Endothelial cell of umbilical vein (primary cell): ENCODE data around the gene KCNH1. TPM values are rescaled to one million over a fixed set of nuclear protein-coding genes. Genes with fewer than 3 reads are reported as not detected.

Experiments
- BruUV-seq: library from RNA; stranded (reverse); fragments of 400-500 nt; replicated peaks from 2 replicates; lab custom pipeline; 2021; lab: Mats Ljungman, UMichigan
- CTCF ChIA-PET: fragments of 300-600, 350-600 bp; sonication (Branson Sonifier 250); formaldehyde crosslinking; loops from one replicate; lab custom pipeline; 2021; ENCODE audit warnings: antibody characterized with exemption, inconsistent platforms; lab: Charles Lee
- POLR2A ChIA-PET: fragments of 300-600, 350-600 bp; sonication (Branson Sonifier 250); formaldehyde crosslinking; loops from one replicate; lab custom pipeline; 2021; ENCODE audit warnings: antibody characterized with exemption, inconsistent platforms; lab: Charles Lee
- DNase-seq: peaks from one replicate; pipeline ENCODE4 v3.0.0-alpha.2; 2011; ENCODE audit warnings: low read depth, low spot score
- FAIRE-seq: peaks from 2 replicates; lab custom pipeline; 2011; peaks lifted over from hg19 to GRCh38; lab: Jason Lieb, UNC
- H2AFZ ChIP-seq: 2 replicates; pipeline ENCODE4 v1.6.0; 2012; ENCODE audit warnings: low read depth, low read length, control low read depth, inconsistent platforms
- H3K27ac ChIP-seq: 2 replicates; pipeline ENCODE4 v1.5.1; 2011; ENCODE audit warnings: low read depth, mild to moderate bottlenecking, control low read depth, low read length, moderate library complexity; ENCODE audit not compliant: insufficient read depth
- H3K27me3 ChIP-seq, 2 experiments: 2 replicates each; pipeline versions ENCODE4 v1.6.0 to v1.6.1; 2011; ENCODE audit warnings: low read length in 2 of 2, mixed read lengths in 1 of 2; ENCODE audit not compliant: control insufficient read depth in 2 of 2, insufficient read depth in 2 of 2
- H3K36me3 ChIP-seq, 2 experiments: 2 replicates in 1 of 2; 3 replicates in 1 of 2; pipeline ENCODE4 v1.5.1; 2011; ENCODE audit warnings: low read length in 2 of 2, mild to moderate bottlenecking in 1 of 2, moderate library complexity in 1 of 2; ENCODE audit not compliant: control insufficient read depth in 2 of 2, insufficient read depth in 2 of 2; ENCODE audit errors: extremely low read depth in 1 of 2
- H3K4me1 ChIP-seq: 3 replicates; pipeline ENCODE4 v1.5.1; 2011; ENCODE audit warnings: mild to moderate bottlenecking, low read length; ENCODE audit not compliant: control insufficient read depth, insufficient read depth; ENCODE audit errors: extremely low read depth
- H3K4me2 ChIP-seq: 2 replicates; pipeline ENCODE4 v1.6.1; 2011; ENCODE audit warnings: low read length, control low read depth, mixed read lengths; ENCODE audit not compliant: insufficient read depth
- H3K4me3 ChIP-seq, 3 experiments: fragments of 200-600 bp in 1 of 3; sonication (generic), shearing (Covaris generic) in 1 of 3; replicated peaks in 1 of 3; 2 replicates each; pipeline ENCODE4 v1.5.1; 2011 to 2016; ENCODE audit warnings: control low read depth in 3 of 3, low read length in 3 of 3, mild to moderate bottlenecking in 2 of 3, inconsistent platforms in 1 of 3, low read depth in 1 of 3, moderate library complexity in 1 of 3; ENCODE audit not compliant: insufficient read depth in 1 of 3
- H3K79me2 ChIP-seq: 2 replicates; pipeline ENCODE4 v1.6.0; 2012; ENCODE audit warnings: low read length, inconsistent platforms; ENCODE audit not compliant: control insufficient read depth, insufficient read depth
- H3K9ac ChIP-seq: replicated peaks from 2 replicates; pipeline ENCODE3; 2011; ENCODE audit warnings: low read length, control low read depth; ENCODE audit not compliant: insufficient read depth; ENCODE audit errors: extremely low read depth
- H3K9me1 ChIP-seq: replicated peaks from 3 replicates; pipeline ENCODE4 v1.6.0; 2011; ENCODE audit warnings: mild to moderate bottlenecking, low read length; ENCODE audit not compliant: control insufficient read depth, insufficient read depth; ENCODE audit errors: extremely low read depth
- H3K9me3 ChIP-seq: replicated peaks from 2 replicates; pipeline ENCODE4 v1.5.1; 2012; ENCODE audit warnings: low read length, inconsistent platforms; ENCODE audit not compliant: control insufficient read depth, insufficient read depth
- H4K20me1 ChIP-seq: replicated peaks from 2 replicates; pipeline ENCODE3; 2011; ENCODE audit warnings: mild to moderate bottlenecking, low read length; ENCODE audit not compliant: control insufficient read depth, insufficient read depth; ENCODE audit errors: extremely low read depth
- JUN ChIP-seq: IDR thresholded peaks from 2 replicates; pipeline ENCODE4 v1.6.1; 2011; ENCODE audit warnings: borderline replicate concordance, low read depth; ENCODE audit not compliant: insufficient read length, insufficient read depth
- MYC ChIP-seq: IDR thresholded peaks from one replicate; pipeline ENCODE4 v1.6.1; 2011; ENCODE audit warnings: mild to moderate bottlenecking, low read depth, low read length
- POLR2A ChIP-seq: IDR thresholded peaks from 2 replicates; pipeline ENCODE4 v1.6.1; 2012; ENCODE audit warnings: low read depth, mild to moderate bottlenecking, control low read depth, low read length
- POLR2AphosphoS5 ChIP-seq: IDR thresholded peaks from 2 replicates; pipeline ENCODE4 v1.6.1; 2012; ENCODE audit warnings: low read depth, mild to moderate bottlenecking, control low read depth, low read length, moderate library complexity; ENCODE audit not compliant: insufficient read depth
- dilution Hi-C: fragments of 300-500 bp; cut with MboI; formaldehyde crosslinking; loops from one replicate; pipeline ENCODE4 v1.15.0; 2019; ENCODE audit warnings: low sequenced_read_pairs; ENCODE audit not compliant: extremely low pct_ligation_motif_present
- intact Hi-C: fragments of 100-400 bp; cut with micrococcal nuclease; formaldehyde crosslinking; loops from one replicate; pipeline ENCODE4 v1.10.0; 2022
- polyA plus RNA-seq, 4 experiments: library from polyadenylated mRNA; depleted of rRNA in 3 of 4; stranded (reverse) in 3 of 4; unstranded in 1 of 4; fragments of >200 nt; gene quantifications; 2 replicates each; pipeline versions ENCODE4 v1.2.1 to v1.2.3, GENCODE V29; 2011 to 2012; ENCODE audit warnings: missing spikeins in 1 of 4
- total RNA-seq: library from RNA; stranded (reverse); gene quantifications from 2 replicates; pipeline ENCODE4 v1.2.3, GENCODE V29; 2021
- TF ChIP-seq, protein P1 (sequence below): IDR thresholded peaks from 2 replicates; pipeline ENCODE4 v1.6.1; 2011; ENCODE audit not compliant: insufficient read depth, insufficient read length
- TF ChIP-seq, protein P2 (sequence below), 2 donors: IDR thresholded peaks; 1 replicate in 1 of 2; 2 replicates in 1 of 2; pipeline ENCODE4 v1.5.1; 2011; ENCODE audit warnings: low read length in 2 of 2, mild to moderate bottlenecking in 2 of 2, moderate library complexity in 2 of 2, control low read depth in 1 of 2, inconsistent platforms in 1 of 2, low read depth in 1 of 2; ENCODE audit not compliant: insufficient read depth in 1 of 2; ENCODE audit errors: extremely low read depth in 1 of 2

The KCNH1 gene
- total and polyA plus RNA-seq, 2 donors (not counting 3 experiments of a cell fraction or from before 2014, with no cell fraction given): not detected

DNA sequence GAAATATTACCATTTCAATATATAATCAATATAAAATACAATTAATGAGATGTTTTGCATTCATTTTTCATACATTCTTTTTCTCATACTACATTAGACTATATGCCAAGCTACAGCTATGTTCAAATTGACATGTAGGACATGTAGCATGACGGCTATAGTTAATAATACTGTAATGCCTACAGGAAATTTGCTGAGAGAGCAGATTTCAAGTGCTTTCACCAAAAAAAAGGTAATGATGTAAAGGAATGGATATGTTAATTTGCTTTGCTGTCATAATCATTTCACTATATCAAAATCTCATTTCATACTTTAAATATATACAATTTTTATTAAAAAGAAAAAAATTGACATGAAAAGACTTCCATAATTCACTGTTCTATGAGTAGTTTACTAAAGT, 215.1 kb downstream of the KCNH1 start:
- FAIRE-seq: no peak
- Histone ChIP-seq H3K79me2 (no peaks in the 10 kb centered on the region), H3K36me3 (no peaks in the 10 kb centered on the region), H3K27me3 (no peaks in the 10 kb centered on the region), H3K9me3 (peaks cover 7% of the 10 kb centered on the region), H3K4me1 (no peaks in the 10 kb centered on the region), H3K4me2 (no peak overlapping the region), H3K4me3 (no peak overlapping the region), H3K9ac (no peak overlapping the region), H2AFZ (no peak overlapping the region), H3K27ac (no peak overlapping the region), H3K9me1 (no peaks in the 10 kb centered on the region), H4K20me1 (no peaks in the 10 kb centered on the region)
- DNase-seq: no peak
- dilution Hi-C loops: no loop called here
- intact Hi-C loops: no loop called here
- POLR2A ChIA-PET: no interaction called here
- CTCF ChIA-PET: no interaction called here
- BruUV-seq: no TSS peak
- TF ChIP-seq POLR2A: no peak
- TF ChIP-seq POLR2AphosphoS5: no peak
- TF ChIP-seq MYC: no peak
- TF ChIP-seq JUN: no peak
- TF ChIP-seq, protein P1, sequence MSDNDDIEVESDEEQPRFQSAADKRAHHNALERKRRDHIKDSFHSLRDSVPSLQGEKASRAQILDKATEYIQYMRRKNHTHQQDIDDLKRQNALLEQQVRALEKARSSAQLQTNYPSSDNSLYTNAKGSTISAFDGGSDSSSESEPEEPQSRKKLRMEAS: no peak
- TF ChIP-seq, protein P2, sequence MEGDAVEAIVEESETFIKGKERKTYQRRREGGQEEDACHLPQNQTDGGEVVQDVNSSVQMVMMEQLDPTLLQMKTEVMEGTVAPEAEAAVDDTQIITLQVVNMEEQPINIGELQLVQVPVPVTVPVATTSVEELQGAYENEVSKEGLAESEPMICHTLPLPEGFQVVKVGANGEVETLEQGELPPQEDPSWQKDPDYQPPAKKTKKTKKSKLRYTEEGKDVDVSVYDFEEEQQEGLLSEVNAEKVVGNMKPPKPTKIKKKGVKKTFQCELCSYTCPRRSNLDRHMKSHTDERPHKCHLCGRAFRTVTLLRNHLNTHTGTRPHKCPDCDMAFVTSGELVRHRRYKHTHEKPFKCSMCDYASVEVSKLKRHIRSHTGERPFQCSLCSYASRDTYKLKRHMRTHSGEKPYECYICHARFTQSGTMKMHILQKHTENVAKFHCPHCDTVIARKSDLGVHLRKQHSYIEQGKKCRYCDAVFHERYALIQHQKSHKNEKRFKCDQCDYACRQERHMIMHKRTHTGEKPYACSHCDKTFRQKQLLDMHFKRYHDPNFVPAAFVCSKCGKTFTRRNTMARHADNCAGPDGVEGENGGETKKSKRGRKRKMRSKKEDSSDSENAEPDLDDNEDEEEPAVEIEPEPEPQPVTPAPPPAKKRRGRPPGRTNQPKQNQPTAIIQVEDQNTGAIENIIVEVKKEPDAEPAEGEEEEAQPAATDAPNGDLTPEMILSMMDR (IDR thresholded peaks at IDR 0.05; ENCODE audit: extremely low read depth in 1 of 2, insufficient read depth in 1 of 2, low read depth in 1 of 2, low read length in 2 of 2): no peak
